HG03571 (cell line): ENCODE results near the gene VIPAS39.
A peak's percentile ranks its signal among the peaks of the same experiment; 100 is the strongest.

Source experiments
- ATAC-seq: cut with Tn5 transposase; IDR thresholded peaks from one replicate; pipeline ENCODE4 v1.9.1; 2021; ENCODE audit not compliant: unreplicated experiment

The VIPAS39 gene

GRCh38 chr14:77457522-77458248 lies at the start of gene VIPAS39, which contains the start of gene AHSA1:
Gene VIPAS39 (minus strand): TSS chr14:77457601. CDS start chr14:77454102, 3,499 bp downstream.
Gene AHSA1 (plus strand): TSS chr14:77458093. CDS start chr14:77458190, 97 bp downstream.
- ATAC-seq: peak; percentile 90

- ATAC-seq: no peak
These were observed 47.6 kb upstream of the VIPAS39 start for GRCh38 chr14:77505031-77505430.

DNA sequence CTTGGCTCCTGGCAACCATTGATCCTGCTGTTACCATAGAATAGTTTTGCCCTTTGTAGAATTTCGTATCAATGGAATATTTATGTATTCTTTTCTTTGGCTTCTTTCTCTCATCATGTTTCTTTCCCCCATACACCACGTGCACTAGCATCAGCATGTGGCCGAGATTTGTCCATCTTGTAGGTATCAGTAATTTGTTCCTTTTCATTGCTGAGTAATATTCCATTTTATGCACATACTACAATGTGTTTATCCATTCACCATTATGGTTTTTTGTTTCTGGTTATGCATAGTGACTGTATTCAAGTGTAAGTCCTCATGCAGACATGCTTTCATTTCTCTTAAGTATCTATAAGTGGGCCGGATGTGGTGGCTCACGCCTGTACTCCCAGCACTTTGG lies 45.7 kb upstream of the VIPAS39 start:
- ATAC-seq: no peak

GRCh38 chr14:77502109-77502782 lies 44.8 kb upstream of the VIPAS39 start:
- no peak for ATAC-seq

- no peak for ATAC-seq
These were observed 41.7 kb upstream of the VIPAS39 start for GRCh38 chr14:77498984-77499527.

- ATAC-seq: no peak
These were observed 40.9 kb upstream of the VIPAS39 start, which contains the start of gene ISM2 for GRCh38 chr14:77498120-77498979. Gene ISM2 (minus strand): TSS chr14:77498816. CDS start chr14:77498793, 23 bp downstream.

DNA sequence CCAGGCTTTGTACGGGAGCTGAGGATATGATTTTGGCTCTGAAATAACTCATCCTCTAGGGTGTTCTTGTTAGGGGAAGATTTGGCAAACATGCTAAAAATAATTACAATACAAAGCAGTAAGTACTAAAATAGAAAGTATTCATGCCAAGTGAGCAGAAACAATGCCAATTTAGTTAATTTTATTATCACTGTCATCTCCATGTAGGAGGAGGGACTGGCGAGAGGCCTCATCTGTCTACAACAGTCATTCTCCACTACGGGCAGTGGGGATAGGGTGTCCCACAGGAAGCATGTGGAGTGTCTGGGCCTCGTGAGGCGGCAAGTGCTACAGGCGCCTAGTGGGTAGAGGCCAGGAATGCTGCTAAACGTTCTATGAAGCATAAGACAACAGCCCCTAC lies 37.9 kb upstream of the VIPAS39 start:
- ATAC-seq: no peak

GRCh38 chr14:77491056-77491455 lies 33.7 kb upstream of the VIPAS39 start:
- no peak for ATAC-seq

- no peak for ATAC-seq
These were observed 33.1 kb upstream of the VIPAS39 start for GRCh38 chr14:77490347-77490986.

DNA sequence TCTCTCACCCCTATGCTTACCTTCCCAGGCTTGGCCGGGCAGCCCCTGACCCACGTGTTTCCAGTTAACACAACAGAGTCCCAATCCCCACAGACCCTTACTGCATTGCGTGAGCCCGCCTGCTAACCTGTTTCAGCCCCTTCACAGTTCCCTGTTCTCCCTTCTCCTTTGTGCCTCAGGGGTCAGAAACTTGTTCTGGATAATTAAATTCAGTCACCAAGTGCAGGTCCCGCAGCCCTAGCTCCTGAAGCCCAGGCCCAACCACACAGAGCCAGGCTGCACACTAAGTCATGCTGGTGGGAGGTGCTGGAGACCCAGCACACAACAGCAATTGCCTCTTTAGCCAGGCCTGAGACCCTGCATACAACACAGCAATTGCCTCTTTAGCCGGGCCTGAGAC lies 31.6 kb upstream of the VIPAS39 start:
- no peak for ATAC-seq

DNA sequence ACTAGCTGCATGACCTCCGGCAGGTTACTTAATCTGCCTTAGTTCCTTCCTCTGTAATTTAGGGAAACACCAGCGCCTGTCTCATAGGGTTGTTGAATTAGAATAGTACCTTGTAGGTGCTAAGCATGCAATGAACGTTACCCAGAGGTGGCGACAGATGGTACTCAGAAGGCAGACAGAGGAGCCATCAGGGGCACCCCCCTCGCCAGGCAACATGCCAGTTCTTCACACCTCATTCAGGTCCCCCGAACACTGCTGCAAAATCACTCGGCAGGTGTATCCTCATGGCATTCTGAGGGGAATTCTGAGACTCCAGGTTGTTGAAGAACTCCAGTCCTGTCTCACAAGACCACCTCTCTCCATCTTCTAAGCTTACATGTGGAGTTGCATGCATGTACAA lies 31.2 kb upstream of the VIPAS39 start:
- ATAC-seq: no peak

GRCh38 chr14:77485901-77486678 lies 28.7 kb upstream of the VIPAS39 start:
- ATAC-seq: no peak

DNA sequence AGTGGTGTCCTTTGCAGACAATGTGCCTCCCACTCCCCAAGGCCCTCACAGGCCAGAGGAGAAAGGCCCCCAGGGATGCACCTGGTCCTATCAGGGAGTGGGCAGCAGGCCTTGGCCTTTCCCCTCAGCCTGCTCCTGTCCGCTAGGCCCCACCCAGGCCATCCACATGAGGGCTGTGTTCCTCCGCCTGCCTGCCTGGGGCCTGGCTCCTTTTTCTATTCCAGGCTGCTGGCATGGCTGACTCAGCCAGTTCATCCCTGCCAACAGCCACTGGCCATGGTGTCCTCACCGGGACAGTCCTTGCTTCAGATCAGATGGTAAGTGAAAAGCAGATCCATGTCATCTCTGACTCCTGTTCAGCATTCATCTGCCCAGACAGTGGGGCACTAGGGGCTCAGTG lies 27.9 kb upstream of the VIPAS39 start:
- ATAC-seq: no peak

GRCh38 chr14:77482422-77482821 lies 25.0 kb upstream of the VIPAS39 start:
- ATAC-seq: no peak

GRCh38 chr14:77478796-77479195 lies 21.4 kb upstream of the VIPAS39 start:
- peak; percentile 71 for ATAC-seq

- ATAC-seq: no peak
These were observed 20.6 kb upstream of the VIPAS39 start for GRCh38 chr14:77478029-77478428.

GRCh38 chr14:77475432-77476115 lies 18.2 kb upstream of the VIPAS39 start:
- ATAC-seq: no peak

DNA sequence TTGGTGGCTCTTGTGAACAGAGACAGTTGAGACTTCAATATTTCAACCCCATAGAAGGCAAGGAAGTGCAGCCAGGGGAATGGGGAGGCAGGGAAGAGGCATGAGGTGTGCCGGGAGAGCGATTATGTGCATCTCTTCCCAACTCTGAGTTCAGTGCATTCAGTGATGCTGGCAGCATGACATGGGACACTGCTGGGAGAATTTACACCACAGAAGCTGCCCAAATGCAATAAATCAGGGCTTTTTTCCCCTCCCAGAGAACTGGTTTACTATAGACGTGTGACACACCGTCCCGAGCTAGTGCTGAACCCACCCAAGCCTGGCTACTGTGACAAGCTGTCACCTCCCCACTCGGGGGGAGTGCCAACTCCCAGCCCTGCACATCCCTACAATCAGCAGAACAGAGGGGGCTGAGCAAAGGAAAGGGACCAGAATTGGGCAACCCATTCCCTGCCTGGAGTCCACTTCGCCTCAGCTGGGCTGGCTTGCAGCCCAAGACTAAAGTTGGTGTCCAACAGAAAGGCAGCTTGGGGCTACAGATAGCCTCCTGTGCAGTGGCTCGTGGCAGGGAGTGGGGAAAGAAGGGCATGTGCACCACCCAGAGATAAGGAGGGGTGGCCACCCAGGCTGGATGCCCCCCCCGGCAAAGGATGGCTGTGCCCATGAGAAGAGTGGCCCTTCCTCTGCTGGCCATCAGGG lies 17.2 kb upstream of the VIPAS39 start:
- no peak for ATAC-seq

GRCh38 chr14:77473921-77474320 lies 16.5 kb upstream of the VIPAS39 start:
- no peak for ATAC-seq
